ENCODE data around the gene GRID1.

Gene GRID1

DNA sequence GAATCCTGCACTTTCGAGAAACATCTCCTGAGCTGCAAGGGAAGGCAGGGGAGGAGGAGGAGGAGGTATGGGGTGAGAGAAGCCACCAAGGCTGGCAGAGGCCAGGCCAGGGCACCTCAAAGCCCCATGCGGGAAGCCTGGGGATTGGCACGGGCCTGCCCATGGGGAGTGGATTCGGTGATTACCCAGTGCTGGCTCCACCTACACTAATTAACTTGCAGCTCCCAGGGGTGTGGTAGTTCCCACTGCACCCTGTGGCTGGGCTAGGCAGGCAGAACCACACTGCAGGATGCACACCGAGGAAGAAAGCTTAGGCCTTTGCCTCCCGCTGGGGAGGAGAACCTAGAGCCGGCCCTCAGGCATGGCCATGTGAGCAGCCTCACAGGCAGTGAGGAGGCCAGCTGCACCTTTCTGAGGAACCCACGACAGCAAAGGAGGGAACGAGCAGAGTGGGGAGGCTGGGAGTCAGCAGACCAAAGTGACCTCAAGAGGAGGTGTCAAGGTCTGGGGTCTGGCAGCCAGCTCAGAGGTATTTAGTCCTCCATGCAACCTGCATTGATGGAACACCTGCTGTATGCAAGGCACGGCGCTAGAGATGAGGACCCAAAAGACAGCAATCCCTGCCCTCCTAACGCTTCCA lies 27.2 kb downstream of the GRID1 start:
- DNase-seq (ENCODE audit: low read depth, low spot score), result no peak

DNA sequence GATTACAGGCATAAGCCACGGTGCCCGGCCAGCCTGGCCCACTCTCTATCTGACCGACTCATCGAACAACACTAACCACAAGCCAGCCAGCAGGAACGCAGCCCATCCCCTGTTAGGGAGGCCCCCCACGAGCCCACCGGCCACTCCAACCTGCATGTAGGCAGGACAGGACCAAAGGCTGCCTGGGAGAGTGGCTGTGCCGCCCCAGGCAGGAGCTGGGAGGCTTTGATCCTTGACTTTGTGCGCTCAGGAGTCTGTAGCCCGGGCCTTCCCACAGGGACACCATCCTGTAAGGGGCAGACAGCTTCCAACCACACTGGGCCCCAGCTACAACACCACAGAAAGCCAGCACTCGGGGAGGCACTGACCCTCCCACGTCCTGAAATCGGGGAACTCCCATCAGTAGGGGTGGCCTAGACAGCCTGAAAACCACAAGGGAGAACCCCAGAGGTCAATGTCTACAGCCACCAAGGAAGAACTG lies 29.4 kb downstream of the GRID1 start:
- DNase-seq (ENCODE audit: low read depth, low spot score), result no peak

DNA sequence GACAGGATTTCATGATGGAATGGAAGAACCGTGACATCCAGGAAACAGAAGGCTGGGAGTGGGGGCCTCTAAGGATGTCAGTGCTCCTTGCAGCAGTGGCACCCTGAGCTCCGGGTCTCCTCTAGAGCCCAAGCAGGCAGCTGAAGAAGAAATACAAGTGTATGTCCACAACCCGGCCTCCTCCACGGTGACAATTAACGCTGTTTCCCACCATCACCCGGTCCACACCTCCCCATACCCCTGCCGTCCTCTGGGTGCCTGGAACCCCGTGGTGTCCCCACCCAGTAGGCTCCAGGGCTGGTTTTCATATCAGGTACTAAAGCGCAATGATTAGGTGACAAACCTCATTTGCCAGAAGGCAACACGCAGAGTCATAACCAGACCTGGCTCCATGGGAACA lies 30.3 kb downstream of the GRID1 start:
- no peak for DNase-seq (ENCODE audit: low read depth, low spot score)

DNA sequence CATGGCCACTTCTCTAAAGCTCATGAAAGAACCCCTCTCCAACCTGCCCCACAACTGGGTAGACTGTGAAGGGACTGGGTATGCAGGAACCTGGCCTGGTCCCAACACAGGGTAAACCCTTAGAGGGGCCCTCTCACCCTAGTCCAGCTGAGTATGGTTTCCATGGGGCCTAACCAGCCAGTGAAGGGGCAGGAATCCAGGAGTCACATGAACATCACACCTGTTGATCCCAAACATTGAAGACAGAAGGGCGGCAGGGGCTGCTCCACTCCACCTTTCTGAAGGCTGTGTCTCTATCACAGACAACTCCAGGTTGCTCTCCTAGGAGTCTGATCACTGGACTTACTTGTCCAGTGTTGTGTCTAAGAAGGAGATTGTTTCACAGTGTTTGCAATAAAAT lies 30.8 kb downstream of the GRID1 start:
- DNase-seq (ENCODE audit: low read depth, low spot score), result no peak

DNA sequence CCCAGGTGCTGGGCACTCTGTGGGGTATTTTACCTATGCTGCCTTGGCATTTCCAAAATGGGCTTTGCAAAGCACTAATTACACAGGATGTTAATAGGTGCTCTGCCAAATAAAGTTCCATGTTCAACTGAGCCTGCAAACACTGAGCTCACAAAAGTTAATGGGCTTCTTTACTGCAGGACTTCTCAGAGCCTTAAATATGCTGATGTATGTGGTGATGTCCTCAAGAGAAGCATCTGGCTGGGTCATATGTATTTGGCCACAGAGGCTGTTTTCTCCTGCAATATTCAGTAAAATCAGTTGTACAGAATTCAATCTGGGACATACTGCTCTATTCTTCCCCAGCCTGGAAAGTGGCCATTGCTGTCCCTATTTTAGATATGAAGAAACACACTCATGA lies 31.3 kb downstream of the GRID1 start:
- no peak for DNase-seq (ENCODE audit: low read depth, low spot score)

DNA sequence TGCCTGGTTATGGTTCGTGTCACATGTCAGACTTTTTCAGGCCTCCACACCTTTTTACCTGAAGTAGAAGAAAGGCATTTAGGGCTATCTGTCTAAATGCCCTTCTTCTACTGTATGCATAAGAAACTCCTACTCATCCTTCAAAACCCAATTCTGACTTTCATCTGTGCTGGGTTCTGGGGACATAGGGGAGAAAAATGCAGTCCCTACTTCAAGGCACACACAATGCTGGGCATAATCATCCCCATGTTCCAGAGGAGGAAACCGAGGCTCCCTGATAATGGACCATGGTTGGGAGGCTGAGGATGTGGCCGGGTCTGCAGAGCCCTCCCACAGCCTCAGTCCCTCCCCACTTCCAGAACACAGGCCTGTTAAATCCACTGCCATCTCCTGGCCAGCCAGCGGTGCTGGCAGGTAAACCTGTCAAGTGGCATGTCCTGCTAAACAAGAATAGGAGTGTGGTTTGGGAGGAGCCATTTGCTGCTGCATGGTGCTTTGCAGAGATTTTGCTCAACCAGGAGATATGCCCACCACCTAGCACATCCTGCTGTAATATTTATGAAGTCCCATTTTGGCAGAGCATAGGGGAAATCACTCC lies 32.0 kb downstream of the GRID1 start:
- DNase-seq (ENCODE audit: low read depth, low spot score), result no peak

DNA sequence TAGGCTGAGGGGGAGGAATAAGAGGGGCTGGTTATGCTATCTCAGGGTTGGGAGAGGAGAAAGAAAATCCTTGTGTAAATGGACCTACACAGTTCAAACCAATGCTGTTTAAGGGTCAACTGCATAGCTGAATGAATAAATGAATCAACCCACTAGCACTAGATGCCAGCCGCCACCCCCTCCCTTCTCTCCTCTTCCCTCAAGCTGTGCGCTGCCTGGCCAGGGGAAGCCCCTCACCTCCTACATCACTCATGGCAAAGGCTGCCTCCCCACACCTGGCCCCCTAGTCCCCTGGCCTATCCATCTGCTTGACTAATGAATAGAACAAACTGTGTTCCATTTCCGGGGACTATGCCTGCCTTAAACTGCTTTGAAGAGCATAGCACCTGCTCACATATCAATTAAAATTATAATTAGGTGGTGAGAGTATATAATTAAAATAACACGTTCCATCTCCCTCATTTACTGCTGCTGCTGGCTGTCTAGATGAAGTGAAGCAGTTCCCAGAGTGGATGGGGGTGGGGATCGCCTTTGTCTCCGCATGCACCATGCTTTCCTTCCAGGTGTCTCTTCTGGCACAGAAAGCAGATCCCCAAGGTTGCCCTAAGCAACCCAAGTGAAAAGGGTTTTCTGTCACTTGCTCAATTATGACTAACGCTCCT lies 32.6 kb downstream of the GRID1 start:
- no peak for DNase-seq (ENCODE audit: low read depth, low spot score)

DNA sequence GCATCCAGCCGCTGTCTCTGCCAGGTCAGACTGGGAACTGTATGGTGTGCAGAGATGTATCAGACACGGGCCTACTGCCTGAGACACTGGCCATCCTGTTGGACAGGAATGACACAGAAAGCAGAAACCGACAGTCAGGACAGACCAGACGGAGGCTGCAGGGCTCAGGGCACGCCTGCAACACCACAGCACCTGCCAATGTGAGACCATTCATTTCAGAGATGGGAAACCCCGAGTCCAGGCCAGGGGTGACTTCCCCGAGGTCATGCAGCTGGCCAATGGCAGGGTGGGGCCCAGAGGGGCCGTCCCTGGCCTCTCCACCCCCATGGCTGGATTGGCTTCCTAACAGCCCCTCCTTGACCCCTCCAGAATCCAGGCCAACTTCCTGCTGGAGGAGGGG lies 34.7 kb downstream of the GRID1 start:
- no peak for DNase-seq (ENCODE audit: low read depth, low spot score)

DNA sequence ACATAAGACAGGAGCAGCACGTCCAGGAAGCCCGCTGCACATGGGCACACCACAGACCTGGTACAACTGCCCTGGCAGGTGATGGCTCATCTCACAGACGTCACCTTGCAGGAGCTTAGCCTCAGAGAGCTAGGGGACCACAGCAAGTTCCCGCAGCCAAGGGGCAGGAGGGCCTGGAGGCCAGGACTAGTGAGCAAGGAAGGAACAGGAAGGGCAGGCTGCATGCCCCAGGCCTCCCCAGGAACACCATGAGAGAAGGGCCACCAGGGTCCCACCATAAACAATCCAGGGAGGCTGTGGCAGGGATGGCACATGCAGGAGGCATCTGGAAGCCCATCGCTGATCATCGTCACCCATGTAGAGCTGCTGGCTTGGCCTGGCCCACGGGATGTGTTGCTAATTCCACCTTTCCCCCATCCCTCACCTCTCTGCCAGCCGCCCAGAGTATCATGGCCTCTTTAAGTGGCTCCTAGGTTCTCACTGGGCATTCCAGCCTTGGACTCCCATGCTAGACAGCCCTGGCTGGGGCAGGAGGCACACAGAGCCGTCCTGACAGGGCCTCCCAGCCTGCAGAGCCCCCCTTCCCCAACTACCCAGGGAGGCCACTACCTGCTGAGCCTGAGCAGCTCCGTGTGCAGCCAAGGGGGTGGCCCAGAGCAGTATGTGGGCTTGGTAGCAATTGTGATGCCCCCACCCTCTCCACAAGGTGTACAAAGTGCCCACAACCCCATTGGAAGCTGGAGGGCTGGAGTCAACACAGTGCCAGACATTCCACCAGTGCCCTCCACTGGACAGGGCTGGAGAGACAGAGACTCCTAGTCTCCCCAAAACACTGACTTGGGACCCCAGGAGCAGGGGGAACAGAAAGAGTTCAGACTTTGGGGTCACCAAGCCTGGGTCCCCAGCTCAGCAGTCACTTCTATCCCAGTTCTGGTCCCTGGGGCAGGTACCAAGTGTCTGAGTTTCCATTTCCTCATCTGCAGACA lies 35.5 kb downstream of the GRID1 start:
- no peak for DNase-seq (ENCODE audit: low read depth, low spot score)

DNA sequence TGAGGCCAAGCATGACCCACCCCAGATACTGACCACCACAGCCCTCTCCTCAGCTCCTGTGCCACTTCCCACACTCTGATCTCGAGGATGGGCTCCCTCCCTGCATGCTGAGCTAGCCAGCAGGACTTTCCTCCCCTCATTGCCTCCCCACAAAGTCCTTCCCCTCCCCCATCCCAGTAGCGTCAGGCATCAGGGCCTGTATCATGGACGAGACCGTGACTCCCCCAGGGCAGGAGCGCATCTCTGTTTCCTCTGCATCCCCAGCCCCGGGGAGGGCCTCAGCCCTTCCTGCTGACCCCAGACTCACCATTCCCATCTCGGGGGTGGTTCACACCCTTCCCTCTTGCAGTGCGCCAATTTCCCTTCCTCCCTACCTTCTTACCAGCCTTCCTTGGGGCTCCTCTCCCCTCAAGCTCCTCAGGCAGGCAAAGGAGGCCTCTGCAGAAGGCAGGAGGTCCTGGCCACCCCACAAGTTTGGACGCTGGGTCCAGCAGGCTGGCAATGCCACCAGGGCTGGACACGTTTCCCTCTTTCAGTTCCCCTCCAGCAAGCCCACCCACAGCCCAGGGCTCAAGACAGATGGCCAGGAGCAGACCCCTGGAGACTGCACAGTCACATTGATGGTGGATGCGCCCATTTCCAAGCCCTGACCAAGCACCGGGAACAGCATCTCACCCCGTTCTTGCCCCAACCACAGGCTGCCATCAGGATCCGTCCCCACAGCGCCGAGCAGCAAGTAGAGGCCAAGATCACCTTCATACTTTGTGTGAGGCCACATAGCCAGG lies 36.5 kb downstream of the GRID1 start:
- no peak for DNase-seq (ENCODE audit: low read depth, low spot score)

DNA sequence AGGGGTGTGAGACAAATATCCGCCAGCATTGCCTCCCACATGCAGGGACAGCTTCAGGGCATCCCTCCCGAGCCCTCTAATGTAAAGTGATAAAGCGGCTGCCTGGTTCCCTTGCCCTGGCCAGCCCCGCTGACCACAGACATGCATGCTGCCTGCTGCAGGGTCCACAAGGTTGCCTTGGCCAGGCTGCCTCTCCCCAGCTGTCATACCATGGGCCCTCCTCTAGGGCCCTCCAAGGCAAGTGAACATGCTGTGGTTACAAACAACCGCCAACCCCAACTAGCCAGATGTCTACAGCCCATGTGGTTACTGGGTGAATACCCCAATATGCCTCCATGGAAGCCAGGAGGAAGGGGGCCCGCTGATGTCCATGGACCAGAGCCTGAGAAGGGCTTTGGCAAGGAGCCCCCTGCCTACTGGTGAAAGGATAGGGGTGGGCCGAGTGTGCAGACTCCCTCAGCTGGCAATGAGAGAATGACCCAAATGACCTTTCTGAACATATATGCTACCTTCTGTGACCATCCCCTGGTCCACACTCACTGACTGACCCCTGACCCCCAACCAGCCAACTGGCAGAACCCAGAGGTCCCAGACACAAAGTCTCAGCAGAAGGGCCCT lies 37.4 kb downstream of the GRID1 start:
- no peak for DNase-seq (ENCODE audit: low read depth, low spot score)

DNA sequence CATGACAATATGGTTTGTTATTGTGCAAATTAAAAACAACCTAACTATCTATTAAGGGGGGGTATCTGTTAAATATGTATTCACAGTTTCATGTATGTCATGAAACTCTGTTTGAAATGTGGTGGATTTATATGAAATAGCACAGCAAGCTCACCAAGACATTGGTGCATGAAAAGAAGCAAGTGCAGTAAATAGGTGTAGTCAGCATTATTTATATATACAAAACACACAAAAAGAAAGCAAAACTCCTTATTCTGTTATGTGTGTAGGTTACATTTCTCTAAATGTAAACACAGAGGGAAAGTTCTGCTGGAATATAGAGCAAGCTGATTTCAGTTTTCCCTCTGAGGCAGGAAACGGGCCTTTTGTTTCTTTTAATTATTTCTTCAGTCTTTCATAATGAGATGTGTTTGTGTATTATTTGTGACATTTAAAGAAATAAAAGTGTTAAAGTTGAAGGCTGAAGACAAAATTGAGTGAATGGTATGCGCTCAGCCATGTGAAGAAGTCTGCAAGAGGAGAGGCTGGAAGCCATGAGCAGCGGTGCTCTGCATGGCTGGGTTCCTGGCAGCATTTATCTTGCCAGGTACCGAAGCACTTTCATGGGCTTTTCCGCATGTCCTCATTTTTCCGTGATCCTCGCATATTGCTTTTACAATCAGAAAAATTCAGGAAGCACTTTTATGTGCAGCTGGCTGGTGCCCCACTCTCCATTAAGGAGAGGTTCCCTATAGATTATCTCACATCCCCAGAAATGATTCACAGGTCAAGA lies 38.5 kb downstream of the GRID1 start:
- DNase-seq (ENCODE audit: low read depth, low spot score), result no peak

DNA sequence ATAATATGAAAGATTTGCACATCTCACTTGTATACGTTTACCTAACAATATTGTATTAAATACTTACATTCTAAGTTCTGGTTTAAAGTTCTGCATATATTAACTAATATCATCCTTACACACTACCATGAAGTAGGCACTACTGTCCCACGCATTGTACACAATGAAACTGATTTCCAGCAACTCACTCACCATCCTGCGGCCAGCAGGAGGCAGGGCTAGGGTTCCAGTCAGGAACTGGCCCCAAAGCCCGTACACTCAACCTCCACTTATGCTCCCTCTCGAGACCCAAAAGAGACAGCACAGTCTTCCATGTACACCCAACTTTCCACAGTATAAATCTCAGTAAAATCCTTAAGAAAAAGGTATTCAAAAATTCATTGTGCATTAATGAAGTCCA lies 41.4 kb downstream of the GRID1 start:
- DNase-seq (ENCODE audit: low read depth, low spot score), result no peak

DNA sequence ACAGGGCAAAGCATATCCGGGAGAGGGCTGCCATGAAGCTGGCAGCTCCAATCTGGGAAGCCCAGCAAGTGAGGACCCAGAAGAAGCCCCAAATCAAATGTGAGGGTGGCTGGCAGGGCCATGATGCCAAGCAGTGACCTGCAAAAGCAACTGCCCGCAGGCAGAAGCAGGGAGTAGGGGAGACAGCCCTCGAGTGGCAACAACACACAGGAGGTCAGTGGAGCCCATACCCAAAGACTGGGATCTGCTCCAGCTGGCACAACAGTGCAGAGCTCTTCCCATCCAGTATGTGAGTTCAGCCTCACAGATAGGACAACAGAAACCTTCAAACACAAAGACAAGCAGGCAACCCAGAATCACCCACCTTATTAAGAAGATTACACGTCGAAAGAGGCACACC lies 45.0 kb downstream of the GRID1 start:
- DNase-seq (ENCODE audit: low read depth, low spot score), result no peak

DNA sequence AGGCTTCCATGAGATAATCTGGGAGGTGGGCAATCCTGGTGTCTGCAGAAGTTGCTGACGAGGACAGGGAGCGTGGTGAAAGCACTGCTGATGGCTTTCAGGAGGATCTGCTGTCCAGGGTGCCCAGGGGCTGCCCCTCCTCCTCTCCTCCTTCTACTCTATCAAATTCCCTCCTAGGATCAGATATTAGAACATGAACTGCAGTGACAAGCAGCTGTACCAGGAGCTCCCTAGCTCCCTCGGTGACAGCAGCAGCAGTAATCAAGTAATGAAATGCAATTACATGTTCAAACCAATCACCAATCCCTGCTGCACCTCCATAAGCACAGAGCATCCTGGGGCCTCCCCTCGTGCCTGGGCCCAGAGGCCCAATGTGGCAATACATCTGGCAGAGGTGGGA lies 46.9 kb downstream of the GRID1 start:
- no peak for DNase-seq (ENCODE audit: low read depth, low spot score)

DNA sequence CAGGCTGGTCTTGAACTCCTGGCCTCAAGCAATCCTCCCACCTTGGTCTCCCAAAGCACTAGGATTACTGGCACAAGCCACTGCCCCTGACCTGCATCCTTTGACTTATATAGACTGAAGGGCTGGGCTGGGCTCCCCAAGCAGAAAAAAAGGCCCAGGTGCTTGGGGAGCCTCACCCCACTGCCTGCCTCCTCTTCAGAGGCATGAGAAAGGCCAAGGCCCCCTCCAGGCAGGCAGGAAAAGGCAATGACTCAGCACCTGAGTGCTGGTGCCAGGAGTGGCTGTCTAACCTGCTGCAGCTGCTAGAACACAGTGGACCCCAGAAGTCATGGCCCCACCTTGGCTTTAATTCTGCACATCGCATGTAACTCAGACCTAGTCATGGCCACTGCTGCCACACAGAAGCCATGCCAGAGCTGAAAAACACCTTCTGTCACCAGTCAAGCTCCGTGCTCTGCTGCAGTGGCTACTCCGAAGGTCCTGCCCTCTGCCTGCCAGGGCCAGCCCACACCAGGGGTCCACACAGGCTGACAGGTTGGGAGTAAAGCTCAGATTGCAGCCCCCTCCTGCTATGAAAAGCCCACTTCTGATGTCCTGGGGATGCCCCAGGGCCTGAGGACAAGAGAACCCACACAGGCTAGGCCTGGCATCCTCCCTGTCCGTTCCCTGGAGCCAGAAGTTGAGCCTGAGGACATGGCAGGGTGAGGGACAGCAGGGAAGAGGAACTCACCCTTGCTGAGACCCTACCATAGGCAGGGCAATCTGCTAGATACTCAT lies 48.5 kb downstream of the GRID1 start:
- DNase-seq (ENCODE audit: low read depth, low spot score), result no peak

DNA sequence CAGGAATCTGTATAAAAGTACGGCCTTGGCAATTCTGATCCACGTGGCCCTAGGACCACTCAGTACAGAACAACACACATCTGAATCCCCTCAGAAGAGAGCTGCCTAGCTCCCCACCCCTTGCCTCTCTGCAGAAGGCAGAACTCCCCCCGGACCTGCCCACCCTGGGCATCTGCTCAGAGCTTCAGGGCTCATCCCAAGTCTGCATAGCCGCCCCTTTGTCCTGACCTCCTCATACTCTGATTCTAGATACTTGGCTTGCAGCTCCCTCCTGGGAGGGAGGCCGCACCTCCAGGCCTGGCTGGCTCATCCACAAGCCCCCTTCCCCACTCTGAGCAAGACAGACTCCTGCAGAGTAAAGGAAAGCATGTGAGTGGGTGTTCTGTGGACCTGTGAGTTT lies 49.6 kb downstream of the GRID1 start:
- DNase-seq (ENCODE audit: low read depth, low spot score), result no peak

DNA sequence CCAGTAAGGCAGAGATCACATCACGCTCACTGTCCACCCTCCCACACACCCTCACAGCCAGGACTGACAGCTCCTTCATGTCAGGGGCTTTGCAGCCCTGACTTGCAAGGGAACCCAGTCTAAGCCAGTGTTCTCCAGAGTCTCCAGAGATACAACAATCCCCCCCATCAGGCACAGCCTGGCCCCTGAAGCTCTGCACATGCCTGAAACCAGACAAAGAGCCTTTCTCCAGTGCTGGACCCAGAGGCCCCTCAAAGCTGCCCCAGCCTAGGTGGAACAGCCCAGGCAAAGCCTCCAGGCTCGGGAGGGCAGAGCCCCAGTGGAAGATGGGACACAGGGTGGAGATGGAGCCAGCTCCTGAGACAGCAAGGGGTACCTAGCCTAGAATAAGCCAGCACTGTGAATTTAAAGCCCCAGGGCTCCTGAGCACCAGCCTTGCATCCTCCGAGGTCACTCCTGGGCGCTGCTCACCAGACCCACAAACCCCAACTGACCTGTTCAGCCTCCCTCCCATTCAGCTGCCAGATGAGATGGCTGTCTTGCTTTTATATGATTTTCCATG lies 50.2 kb downstream of the GRID1 start:
- DNase-seq (ENCODE audit: low read depth, low spot score), result no peak

DNA sequence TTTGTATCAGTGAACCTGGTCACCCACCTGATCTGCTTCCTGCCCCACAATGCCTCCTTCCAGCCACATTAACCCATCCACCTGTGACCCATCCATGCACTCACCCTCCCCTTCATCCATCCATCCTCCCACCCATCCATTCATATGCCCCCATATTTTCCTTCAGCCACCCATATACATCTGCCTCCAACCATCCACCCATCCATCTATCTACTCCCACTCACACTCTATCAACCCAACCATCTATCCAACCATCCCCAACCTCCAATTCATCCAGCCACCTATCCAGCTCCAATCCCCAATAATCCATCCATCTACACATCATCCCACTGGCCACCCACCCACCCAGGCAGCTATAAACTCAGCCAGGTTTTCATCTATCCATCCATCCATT lies 51.0 kb downstream of the GRID1 start:
- DNase-seq (ENCODE audit: low read depth, low spot score), result no peak

Data from brain pericyte (primary cell).